ENCODE results near the gene RAB23. TPM values are rescaled to one million over a fixed set of nuclear protein-coding genes. Genes with fewer than 3 reads are reported as not detected.

Gene RAB23
- total and polyA plus RNA-seq, 12 donors = 2.3 to 14.7 (median 5.6) TPM

GRCh38 chr6:57158658-57159057 is 63.4 kb downstream of the RAB23 start:
- DNase-seq = no peak
- TF ChIP-seq POLR2A (IDR thresholded peaks at IDR 0.05) (no peak), CTCF (IDR thresholded peaks at IDR 0.05) (no peak)
- Histone ChIP-seq H3K9me3 (replicated peaks in 1 of 3) (no peaks in the 10 kb centered on the region), H3K27ac (no peak overlapping the region), H3K27me3 (no peaks in the 10 kb centered on the region), H3K4me3 (no peak overlapping the region), H3K36me3 (replicated peaks in 1 of 2) (peaks cover 0 to 20% of the 10 kb centered on the region in 2 donors), H3K4me1 (replicated peaks in 1 of 2) (peaks cover 7 to 10% of the 10 kb centered on the region in 2 donors)
- intact Hi-C loops (cut with DNase I) = no loop called here

GRCh38 chr6:57147955-57148858 is 73.9 kb downstream of the RAB23 start:
- WGBS, 4 donors = 83 to 87% (median 84%) methylated on average over 7 of the region's 7 CpGs
- Histone ChIP-seq H3K27ac (no peak overlapping the region), H3K27me3 (no peaks in the 10 kb centered on the region), H3K4me1 (replicated peaks in 1 of 2) (no peaks in the 10 kb centered on the region), H3K36me3 (replicated peaks in 1 of 2) (peaks cover 0 to 18% of the 10 kb centered on the region in 2 donors), H3K4me3 (no peak overlapping the region), H3K9me3 (replicated peaks in 1 of 3) (no peaks in the 10 kb centered on the region)
- TF ChIP-seq POLR2A (IDR thresholded peaks at IDR 0.05) (no peak), CTCF (IDR thresholded peaks at IDR 0.05) (no peak)
- intact Hi-C loops (cut with DNase I) = no loop called here
- no peak for DNase-seq

- Histone ChIP-seq H3K4me3 (no peak overlapping the region), H3K36me3 (replicated peaks in 1 of 2) (peaks cover 0 to 18% of the 10 kb centered on the region in 2 donors), H3K4me1 (replicated peaks in 1 of 2) (no peaks in the 10 kb centered on the region), H3K27me3 (no peaks in the 10 kb centered on the region), H3K9me3 (replicated peaks in 1 of 3) (no peaks in the 10 kb centered on the region), H3K27ac (no peak overlapping the region)
- 92 to 95% (median 95%) methylated on average over 5 of the region's 5 CpGs for WGBS, 4 donors
- TF ChIP-seq CTCF (IDR thresholded peaks at IDR 0.05) = no peak
- no peak for TF ChIP-seq POLR2A (IDR thresholded peaks at IDR 0.05)
- DNase-seq = no peak
- intact Hi-C loops (cut with DNase I) = no loop called here
Observed at GRCh38 chr6:57147401-57147800, 74.7 kb downstream of the RAB23 start.

- 92 to 100% (median 99%) methylated on average over 1 of the region's 1 CpG for WGBS, 4 donors
- no peak overlapping the region for H3K27ac ChIP-seq
- H3K36me3 ChIP-seq (replicated peaks in 1 of 2) = peaks cover 0 to 26% of the 10 kb centered on the region in 2 donors
- DNase-seq = no peak
- no peaks in the 10 kb centered on the region for H3K27me3 ChIP-seq
- H3K4me3 ChIP-seq = no peak overlapping the region
- TF ChIP-seq POLR2A (IDR thresholded peaks at IDR 0.05) (no peak), CTCF (IDR thresholded peaks at IDR 0.05) (no peak)
- no peaks in the 10 kb centered on the region for H3K9me3 ChIP-seq (replicated peaks in 1 of 3)
- no peaks in the 10 kb centered on the region for H3K4me1 ChIP-seq (replicated peaks in 1 of 2)
- intact Hi-C loops (cut with DNase I) = no loop called here
Observed at GRCh38 chr6:57143690-57144089, 78.4 kb downstream of the RAB23 start.
